ENCODE results near the gene COX6B1. TPM values are rescaled to one million over a fixed set of nuclear protein-coding genes. Genes with fewer than 3 reads are reported as not detected.

Gene COX6B1
- polyA plus RNA-seq, 1 donor from 2014 or later: 1,013 TPM

DNA sequence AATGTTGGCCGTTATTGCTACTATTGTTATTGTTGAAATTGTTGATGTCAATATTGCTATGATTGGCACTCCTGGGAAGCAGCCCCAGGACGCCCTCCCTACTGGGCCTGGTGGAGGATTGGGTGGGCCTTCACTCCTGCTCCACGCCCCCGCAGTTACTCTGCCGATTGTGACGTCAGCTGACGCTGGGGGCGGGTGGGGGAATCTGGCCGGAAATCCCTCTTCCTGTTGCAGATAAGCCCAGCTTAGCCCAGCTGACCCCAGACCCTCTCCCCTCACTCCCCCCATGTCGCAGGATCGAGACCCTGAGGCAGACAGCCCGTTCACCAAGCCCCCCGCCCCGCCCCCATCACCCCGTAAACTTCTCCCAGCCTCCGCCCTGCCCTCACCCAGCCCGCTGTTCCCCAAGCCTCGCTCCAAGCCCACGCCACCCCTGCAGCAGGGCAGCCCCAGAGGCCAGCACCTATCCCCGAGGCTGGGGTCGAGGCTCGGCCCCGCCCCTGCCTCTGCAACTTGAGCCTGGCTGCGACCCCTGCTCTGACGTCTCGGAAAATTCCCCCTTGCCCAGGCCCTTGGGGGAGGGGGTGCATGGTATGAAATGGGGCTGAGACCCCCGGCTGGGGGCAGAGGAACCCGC, 6.5 kb upstream of the COX6B1 start, which contains the start of gene ETV2:
Gene ETV2 (plus strand): TSS at position 231 of the 637 bp plus-strand sequence. CDS start 716 bp downstream, outside the sequence.
- peaks cover 22% of the 10 kb centered on the region for H3K27me3 ChIP-seq (ENCODE audit: insufficient read depth, low read depth, low read length)
- no peaks in the 10 kb centered on the region for H3K36me3 ChIP-seq (ENCODE audit: insufficient read depth, low read length)
- no peaks in the 10 kb centered on the region for H3K9me3 ChIP-seq (ENCODE audit: low read length)
- H3K4me2 ChIP-seq (ENCODE audit: low read length): no peak within 1 kb of the TSS
- no peak within 1 kb of the TSS for H3K27ac ChIP-seq (ENCODE audit: low read length)
- no peaks in the 10 kb centered on the region for H3F3A ChIP-seq (ENCODE audit: insufficient read depth, low read length, poor library complexity, severe bottlenecking)
- TF ChIP-seq TAF1 (IDR thresholded peaks at IDR 0.05; ENCODE audit: low read depth) (no peak), POLR2AphosphoS5 (IDR thresholded peaks at IDR 0.05) (no peak), RAD21 (conservative IDR thresholded peaks at IDR 0.05) (no peak), SMC3 (conservative IDR thresholded peaks at IDR 0.05; ENCODE audit: poor library complexity) (no peak), EZH2 (IDR thresholded peaks at IDR 0.05; ENCODE audit: borderline replicate concordance, insufficient read depth, low read length, poor library complexity, severe bottlenecking) (no peak), EP300 (conservative IDR thresholded peaks at IDR 0.05; ENCODE audit: poor library complexity, severe bottlenecking) (no peak), MXI1 (conservative IDR thresholded peaks at IDR 0.05; ENCODE audit: poor library complexity, severe bottlenecking) (no peak)
- TF ChIP-seq, protein P1, sequence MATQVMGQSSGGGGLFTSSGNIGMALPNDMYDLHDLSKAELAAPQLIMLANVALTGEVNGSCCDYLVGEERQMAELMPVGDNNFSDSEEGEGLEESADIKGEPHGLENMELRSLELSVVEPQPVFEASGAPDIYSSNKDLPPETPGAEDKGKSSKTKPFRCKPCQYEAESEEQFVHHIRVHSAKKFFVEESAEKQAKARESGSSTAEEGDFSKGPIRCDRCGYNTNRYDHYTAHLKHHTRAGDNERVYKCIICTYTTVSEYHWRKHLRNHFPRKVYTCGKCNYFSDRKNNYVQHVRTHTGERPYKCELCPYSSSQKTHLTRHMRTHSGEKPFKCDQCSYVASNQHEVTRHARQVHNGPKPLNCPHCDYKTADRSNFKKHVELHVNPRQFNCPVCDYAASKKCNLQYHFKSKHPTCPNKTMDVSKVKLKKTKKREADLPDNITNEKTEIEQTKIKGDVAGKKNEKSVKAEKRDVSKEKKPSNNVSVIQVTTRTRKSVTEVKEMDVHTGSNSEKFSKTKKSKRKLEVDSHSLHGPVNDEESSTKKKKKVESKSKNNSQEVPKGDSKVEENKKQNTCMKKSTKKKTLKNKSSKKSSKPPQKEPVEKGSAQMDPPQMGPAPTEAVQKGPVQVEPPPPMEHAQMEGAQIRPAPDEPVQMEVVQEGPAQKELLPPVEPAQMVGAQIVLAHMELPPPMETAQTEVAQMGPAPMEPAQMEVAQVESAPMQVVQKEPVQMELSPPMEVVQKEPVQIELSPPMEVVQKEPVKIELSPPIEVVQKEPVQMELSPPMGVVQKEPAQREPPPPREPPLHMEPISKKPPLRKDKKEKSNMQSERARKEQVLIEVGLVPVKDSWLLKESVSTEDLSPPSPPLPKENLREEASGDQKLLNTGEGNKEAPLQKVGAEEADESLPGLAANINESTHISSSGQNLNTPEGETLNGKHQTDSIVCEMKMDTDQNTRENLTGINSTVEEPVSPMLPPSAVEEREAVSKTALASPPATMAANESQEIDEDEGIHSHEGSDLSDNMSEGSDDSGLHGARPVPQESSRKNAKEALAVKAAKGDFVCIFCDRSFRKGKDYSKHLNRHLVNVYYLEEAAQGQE (IDR thresholded peaks at IDR 0.05; ENCODE audit: borderline replicate concordance): no peak
- TF ChIP-seq, protein P2, sequence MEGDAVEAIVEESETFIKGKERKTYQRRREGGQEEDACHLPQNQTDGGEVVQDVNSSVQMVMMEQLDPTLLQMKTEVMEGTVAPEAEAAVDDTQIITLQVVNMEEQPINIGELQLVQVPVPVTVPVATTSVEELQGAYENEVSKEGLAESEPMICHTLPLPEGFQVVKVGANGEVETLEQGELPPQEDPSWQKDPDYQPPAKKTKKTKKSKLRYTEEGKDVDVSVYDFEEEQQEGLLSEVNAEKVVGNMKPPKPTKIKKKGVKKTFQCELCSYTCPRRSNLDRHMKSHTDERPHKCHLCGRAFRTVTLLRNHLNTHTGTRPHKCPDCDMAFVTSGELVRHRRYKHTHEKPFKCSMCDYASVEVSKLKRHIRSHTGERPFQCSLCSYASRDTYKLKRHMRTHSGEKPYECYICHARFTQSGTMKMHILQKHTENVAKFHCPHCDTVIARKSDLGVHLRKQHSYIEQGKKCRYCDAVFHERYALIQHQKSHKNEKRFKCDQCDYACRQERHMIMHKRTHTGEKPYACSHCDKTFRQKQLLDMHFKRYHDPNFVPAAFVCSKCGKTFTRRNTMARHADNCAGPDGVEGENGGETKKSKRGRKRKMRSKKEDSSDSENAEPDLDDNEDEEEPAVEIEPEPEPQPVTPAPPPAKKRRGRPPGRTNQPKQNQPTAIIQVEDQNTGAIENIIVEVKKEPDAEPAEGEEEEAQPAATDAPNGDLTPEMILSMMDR (IDR thresholded peaks at IDR 0.05; ENCODE audit: poor library complexity, severe bottlenecking): no peak
- no peak within 1 kb of the TSS for H2AFZ ChIP-seq (ENCODE audit: low read depth, low read length)
- H3K79me2 ChIP-seq (replicated peaks; ENCODE audit: insufficient read depth, low read length): no peaks in the 10 kb centered on the region
- H4K20me1 ChIP-seq (ENCODE audit: insufficient read depth): no peaks in the 10 kb centered on the region
- no peak within 1 kb of the TSS for H3K9ac ChIP-seq (ENCODE audit: low read length)
- no peak within 1 kb of the TSS for H3K4me3 ChIP-seq (ENCODE audit: low read length)
- no peaks in the 10 kb centered on the region for H3K9me2 ChIP-seq (ENCODE audit: insufficient read depth, low read length)

DNA sequence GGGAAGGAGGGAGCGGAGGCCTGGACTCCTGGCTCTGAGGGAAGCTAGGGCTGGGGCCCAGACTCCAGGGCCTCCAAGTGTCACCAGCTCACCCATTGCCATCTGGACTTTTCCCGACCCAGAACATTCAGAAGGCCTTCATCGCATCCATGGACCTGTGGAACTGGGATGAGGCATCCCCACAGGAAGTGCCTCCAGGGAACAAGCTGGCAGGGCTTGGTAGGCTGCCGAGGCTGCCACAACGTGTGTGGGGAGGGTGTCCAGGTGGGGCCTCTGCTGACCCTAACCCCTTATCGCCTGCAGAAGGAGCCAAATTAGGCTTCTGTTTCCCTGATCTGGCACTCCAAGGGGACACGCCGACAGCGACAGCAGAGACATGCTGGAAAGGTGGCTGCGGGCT, 5.8 kb upstream of the COX6B1 start:
- Histone ChIP-seq H4K20me1 (ENCODE audit: insufficient read depth) (no peaks in the 10 kb centered on the region), H3K9ac (ENCODE audit: low read length) (no peak overlapping the region), H3K79me2 (replicated peaks; ENCODE audit: insufficient read depth, low read length) (no peaks in the 10 kb centered on the region), H3K9me2 (ENCODE audit: insufficient read depth, low read length) (no peaks in the 10 kb centered on the region), H3K4me2 (ENCODE audit: low read length) (no peak overlapping the region), H3K27ac (ENCODE audit: low read length) (no peak overlapping the region), H3K4me3 (ENCODE audit: low read length) (no peak overlapping the region), H3K9me3 (ENCODE audit: low read length) (no peaks in the 10 kb centered on the region), H3K27me3 (ENCODE audit: insufficient read depth, low read depth, low read length) (peaks cover 22% of the 10 kb centered on the region), H2AFZ (ENCODE audit: low read depth, low read length) (no peak overlapping the region), H3K36me3 (ENCODE audit: insufficient read depth, low read length) (no peaks in the 10 kb centered on the region), H3F3A (ENCODE audit: insufficient read depth, low read length, poor library complexity, severe bottlenecking) (no peaks in the 10 kb centered on the region)
- TF ChIP-seq TAF1 (IDR thresholded peaks at IDR 0.05; ENCODE audit: low read depth): no peak
- no peak for TF ChIP-seq SMC3 (conservative IDR thresholded peaks at IDR 0.05; ENCODE audit: poor library complexity)
- no peak for TF ChIP-seq POLR2AphosphoS5 (IDR thresholded peaks at IDR 0.05)
- TF ChIP-seq, protein P2 (IDR thresholded peaks at IDR 0.05; ENCODE audit: poor library complexity, severe bottlenecking): no peak
- no peak for TF ChIP-seq EP300 (conservative IDR thresholded peaks at IDR 0.05; ENCODE audit: poor library complexity, severe bottlenecking)
- no peak for TF ChIP-seq RAD21 (conservative IDR thresholded peaks at IDR 0.05)
- no peak for TF ChIP-seq MXI1 (conservative IDR thresholded peaks at IDR 0.05; ENCODE audit: poor library complexity, severe bottlenecking)
- no peak for TF ChIP-seq EZH2 (IDR thresholded peaks at IDR 0.05; ENCODE audit: borderline replicate concordance, insufficient read depth, low read length, poor library complexity, severe bottlenecking)
- TF ChIP-seq, protein P1 (IDR thresholded peaks at IDR 0.05; ENCODE audit: borderline replicate concordance): no peak
